GM11168 (cell line): ENCODE measurements around the gene SPRYD3.
"Not testable (repeated sequence)": the region's sequence is repeated elsewhere in the genome, so short reads cannot be mapped to it uniquely, and the experiment has no call there.

Experiments
- in situ Hi-C: fragments of 300-500 bp; cut with MboI; formaldehyde crosslinking; loops from one replicate; pipeline ENCODE4 v1.12.0; 2022; ENCODE audit warnings: low sequenced_read_pairs; ENCODE audit not compliant: unreplicated experiment

The SPRYD3 gene, protein sequence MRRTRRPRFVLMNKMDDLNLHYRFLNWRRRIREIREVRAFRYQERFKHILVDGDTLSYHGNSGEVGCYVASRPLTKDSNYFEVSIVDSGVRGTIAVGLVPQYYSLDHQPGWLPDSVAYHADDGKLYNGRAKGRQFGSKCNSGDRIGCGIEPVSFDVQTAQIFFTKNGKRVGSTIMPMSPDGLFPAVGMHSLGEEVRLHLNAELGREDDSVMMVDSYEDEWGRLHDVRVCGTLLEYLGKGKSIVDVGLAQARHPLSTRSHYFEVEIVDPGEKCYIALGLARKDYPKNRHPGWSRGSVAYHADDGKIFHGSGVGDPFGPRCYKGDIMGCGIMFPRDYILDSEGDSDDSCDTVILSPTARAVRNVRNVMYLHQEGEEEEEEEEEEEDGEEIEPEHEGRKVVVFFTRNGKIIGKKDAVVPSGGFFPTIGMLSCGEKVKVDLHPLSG

GRCh38 chr12:53079226-53080117 lies at the start of gene SPRYD3:
TSS of gene SPRYD3 (minus strand) at chr12:53079390. CDS start at chr12:53079333, 57 bp downstream.
- in situ Hi-C loops = no loop called here

DNA sequence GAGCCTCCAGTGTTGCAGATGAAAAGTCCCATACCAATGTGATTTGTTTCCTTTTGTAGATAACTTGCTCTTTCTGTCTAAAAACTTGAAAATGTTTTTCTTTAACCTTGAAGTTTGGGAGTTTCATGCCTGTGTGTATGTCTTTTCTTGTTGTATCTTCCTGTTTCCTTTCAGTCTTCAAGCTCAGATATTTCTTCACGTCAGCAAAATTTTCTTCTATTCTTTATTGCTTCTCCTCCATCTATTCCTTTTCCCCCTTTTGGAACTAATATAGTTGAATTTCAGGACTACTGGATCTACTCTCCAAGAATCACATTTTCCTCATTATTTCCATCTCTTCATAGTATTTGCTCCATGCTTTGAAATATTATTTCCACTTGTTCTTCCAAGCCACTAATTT lies 48.0 kb upstream of the SPRYD3 start:
- in situ Hi-C loops = no loop called here

GRCh38 chr12:53124352-53124723 lies 45.1 kb upstream of the SPRYD3 start:
- in situ Hi-C loops = no loop called here

DNA sequence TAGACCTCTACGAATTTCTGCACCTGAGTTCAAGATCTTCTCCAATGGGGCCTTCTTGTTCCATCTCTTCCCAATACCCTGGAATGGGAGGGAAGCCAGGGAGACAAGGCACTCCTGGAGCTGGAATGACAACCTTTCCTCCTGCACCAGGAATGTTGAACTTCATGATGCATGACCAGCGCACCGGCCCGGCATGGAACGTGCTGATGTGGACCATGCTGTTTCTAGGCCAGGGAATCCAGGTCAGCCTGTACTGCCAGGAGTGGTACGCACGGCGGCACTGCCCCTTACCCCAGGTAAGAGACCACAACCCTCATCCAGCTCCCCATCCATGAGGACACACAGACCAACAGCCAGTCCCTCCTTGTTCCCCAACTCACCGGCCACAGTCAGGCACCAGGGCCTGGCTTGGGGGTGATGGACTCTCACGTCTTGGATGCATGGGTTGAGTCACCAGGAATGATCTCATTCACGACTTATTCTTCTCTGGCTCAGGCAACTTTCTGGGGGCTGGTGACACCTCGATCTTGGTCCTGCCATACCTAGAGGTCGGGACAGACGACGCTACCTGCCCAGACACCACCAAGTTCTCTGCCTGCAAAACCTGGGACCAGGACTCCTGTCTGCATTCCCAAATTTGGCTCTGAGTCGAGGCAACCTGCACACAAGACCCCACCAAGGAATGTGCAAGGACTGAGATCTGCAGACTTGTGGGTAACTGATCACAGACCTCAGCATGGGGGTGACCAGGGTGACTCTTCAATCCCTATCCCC lies 44.6 kb upstream of the SPRYD3 start:
- in situ Hi-C loops = no loop called here

- in situ Hi-C loops = no loop called here
Observed at GRCh38 chr12:53122961-53123468, 43.8 kb upstream of the SPRYD3 start.

DNA sequence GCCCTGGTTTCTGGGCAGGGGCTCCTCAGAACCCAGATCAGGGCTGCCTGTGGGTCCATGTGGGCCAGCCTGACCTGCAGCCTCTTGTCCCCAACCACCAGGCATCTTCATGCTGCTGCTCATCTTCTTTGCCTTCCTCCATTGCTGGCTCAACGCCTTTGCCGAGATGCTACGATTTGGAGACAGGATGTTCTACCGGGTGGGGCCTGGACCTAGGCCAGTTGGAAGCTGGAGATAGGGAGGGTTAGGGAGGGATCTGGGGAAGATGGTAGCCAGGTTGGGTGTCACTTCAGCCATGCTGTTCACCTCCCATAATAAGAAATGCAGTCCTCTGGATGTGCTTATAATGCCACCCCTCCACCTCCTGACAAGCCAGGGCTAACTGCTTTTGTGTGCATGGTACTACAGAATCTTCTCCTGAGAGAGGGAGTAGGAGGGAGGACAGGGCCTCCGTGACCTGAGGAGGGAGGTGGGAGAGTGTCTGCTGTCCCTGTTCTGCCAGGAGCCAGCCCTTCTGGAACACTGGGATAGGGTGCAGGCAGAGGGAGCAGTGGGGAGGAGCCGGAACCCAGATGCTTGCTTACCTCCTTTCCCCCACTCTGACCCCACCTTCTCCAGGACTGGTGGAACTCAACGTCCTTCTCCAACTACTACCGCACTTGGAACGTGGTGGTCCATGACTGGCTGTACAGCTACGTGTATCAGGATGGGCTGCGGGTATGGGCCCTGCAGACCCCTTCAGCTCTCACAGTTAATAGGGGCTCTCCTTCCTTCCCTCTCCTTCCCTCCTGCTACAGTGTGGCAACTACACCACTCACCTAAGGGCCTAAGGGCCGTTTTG lies 41.7 kb upstream of the SPRYD3 start:
- in situ Hi-C loops = no loop called here

DNA sequence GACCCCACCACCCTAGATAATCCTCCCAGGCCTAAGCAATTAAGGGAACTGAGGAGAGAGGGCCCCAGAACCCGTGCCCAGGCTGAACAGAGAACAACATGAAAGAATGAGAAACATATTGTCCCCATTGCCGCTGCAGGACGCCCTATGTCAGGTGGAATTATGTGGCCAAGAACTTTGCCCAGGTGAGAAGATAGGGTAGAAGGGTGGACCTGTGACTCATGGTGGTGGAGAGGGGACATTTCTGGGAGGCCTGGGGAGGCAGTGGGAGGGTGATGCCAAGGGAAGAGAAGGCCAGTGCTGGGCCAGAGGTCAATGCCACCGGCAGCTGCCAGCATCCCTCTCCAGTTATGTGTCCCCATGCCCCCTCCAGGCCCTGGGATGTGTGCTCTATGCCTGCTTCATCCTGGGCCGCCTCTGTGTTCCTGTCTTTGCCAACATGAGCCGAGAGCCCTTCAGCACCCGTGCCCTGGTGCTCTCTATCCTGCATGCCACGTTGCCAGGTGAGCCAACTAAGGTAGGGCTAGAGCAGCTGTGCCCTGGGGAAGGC lies 39.6 kb upstream of the SPRYD3 start:
- in situ Hi-C loops = no loop called here

- in situ Hi-C loops = no loop called here
Observed at GRCh38 chr12:53115891-53116648, 36.9 kb upstream of the SPRYD3 start.

- in situ Hi-C loops = no loop called here
Observed at GRCh38 chr12:53115112-53115890, 36.1 kb upstream of the SPRYD3 start.

DNA sequence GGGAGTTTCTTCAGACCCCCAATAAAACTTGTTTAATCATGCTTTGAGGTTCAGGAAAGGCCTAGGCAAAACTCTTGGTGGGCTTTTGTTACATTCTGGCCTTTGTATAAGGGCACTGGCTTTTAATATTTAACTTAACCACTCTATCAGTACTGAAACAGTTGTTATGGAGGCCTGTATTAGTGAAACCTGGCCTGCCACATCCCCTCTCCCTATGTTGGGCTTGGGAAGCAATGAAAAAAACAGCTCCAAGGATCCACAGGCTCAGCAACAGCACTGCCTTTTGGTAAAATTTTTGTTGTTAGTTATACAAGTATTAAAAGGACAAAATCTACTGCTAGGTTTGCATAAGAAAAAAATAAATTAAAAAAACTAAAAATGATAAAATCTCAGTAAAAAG lies 34.8 kb upstream of the SPRYD3 start:
- in situ Hi-C loops = no loop called here

GRCh38 chr12:53113136-53113705 lies 34.0 kb upstream of the SPRYD3 start:
- in situ Hi-C loops = no loop called here

DNA sequence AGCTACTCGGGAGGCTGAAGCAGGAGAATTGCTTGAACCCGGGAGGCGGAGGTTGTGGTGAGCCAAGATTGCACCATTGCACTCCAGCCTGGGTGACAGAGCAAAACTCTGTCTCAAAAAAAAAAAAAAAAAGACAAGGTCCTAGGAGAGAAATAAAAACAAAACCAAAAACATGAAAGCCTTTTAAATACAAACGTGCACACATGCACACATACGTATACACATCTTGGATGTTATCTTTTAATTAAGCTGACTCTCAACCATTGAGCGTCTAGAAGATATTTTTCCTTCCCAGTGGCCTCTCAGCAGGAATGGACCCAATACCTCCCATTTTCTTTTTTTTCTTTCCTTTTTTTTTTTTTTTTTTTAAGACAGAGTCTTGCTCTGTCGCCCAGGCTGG lies 33.2 kb upstream of the SPRYD3 start:
- in situ Hi-C loops = not testable (repeated sequence)

DNA sequence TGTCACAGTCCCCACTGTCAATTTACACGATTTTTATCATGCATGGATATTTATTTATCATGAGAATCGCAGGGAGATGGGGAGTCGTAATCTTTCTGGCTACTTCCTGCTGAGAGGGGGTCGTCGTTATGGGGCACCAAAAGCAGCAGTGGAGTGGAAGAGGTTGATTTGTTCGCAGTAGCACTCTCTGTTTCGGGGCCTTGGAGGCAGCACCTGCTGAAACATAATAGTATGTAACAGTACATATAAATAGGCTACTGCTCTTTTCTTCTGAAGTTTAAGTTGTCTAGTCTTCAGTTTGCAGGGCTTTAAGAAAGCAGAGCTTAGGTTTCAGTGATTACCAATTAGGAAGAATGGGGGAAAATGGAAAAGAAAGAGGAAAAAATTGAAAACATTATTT lies 27.9 kb upstream of the SPRYD3 start:
- in situ Hi-C loops = no loop called here

GRCh38 chr12:53105712-53106439 lies 26.7 kb upstream of the SPRYD3 start:
- in situ Hi-C loops = no loop called here

DNA sequence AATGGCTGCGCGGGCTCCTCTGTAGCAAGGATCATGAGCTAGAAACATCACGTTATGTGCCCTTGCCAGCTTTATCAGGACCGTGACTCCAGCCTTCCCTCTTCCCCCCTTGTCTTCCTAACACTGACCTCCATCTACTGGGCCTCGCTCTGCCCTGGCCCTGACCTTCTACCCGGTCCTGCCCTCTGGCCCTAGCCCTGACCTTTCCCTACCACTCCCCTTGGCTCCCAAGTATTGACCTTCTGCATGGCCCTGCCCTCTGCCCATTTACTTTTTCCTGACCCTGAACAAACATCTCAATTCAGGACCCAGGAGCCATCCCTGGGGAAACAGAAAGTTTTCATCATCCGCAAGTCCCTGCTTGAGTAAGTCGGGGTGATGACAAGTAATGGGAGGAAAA lies 26.1 kb upstream of the SPRYD3 start:
- in situ Hi-C loops = no loop called here

DNA sequence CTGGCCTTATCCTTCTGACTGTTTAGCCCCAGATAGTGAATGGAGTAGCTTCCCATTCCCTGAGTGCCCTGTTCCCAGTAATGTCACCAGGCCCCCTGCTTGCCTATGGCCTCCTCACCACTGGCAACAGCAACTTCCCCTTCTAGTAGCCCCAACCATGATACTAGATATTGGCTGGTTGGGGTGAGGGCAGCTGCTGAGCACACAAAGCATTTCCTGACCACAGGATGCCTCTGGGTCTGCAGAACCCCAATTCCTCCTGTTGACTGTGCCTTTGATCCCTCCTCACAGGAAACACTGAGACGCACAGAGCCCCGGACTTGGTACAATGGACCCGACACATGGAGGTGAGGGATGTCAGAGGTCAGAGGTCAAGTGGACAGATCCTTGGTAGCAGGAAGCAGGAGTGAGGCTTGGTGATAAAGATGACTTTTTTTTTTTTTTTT lies 24.7 kb upstream of the SPRYD3 start:
- in situ Hi-C loops = no loop called here
